DND-41 (cell line): Measurements from ENCODE around the gene MAD2L1BP.

Experiments
- ATAC-seq: fragments of 200-7000 bp; cut with Tn5 transposase; 3 replicates; pipeline ENCODE4 v1.9.1; 2021; ENCODE audit warnings: low read depth; ENCODE audit not compliant: insufficient read depth
- DNase-seq: peaks from one replicate; pipeline ENCODE4 v3.0.0-alpha.2; 2020
- H2AFZ ChIP-seq: 2 replicates; pipeline ENCODE4 v1.6.0; 2012; ENCODE audit warnings: low read depth, low read length
- H3K27ac ChIP-seq: 2 replicates; pipeline ENCODE4 v1.5.1; 2012; ENCODE audit warnings: low read length, inconsistent platforms
- H3K27me3 ChIP-seq: fragments of 200-600 bp; sonication (generic); 2 replicates; pipeline ENCODE4 v1.6.0; 2012; ENCODE audit warnings: low read length, mild to moderate bottlenecking, inconsistent platforms; ENCODE audit not compliant: insufficient read depth, poor library complexity
- H3K36me3 ChIP-seq: 2 replicates; pipeline ENCODE4 v1.5.1; 2012; ENCODE audit warnings: low read length, inconsistent platforms; ENCODE audit not compliant: insufficient read depth
- H3K4me1 ChIP-seq: 2 replicates; pipeline ENCODE4 v1.5.1; 2012; ENCODE audit warnings: mild to moderate bottlenecking, low read length; ENCODE audit not compliant: insufficient read depth
- H3K4me2 ChIP-seq: 2 replicates; pipeline ENCODE4 v1.6.0; 2012; ENCODE audit warnings: mild to moderate bottlenecking, moderate library complexity, low read length, inconsistent platforms; ENCODE audit not compliant: insufficient read depth
- H3K4me3 ChIP-seq, 2 experiments: fragments of 200-600 bp in 1 of 2; shearing (Covaris generic) in 1 of 2; 2 replicates each; pipeline ENCODE4 v1.5.1; 2012 to 2016; ENCODE audit warnings: inconsistent platforms in 2 of 2, low read length in 2 of 2, mild to moderate bottlenecking in 2 of 2, low read depth in 1 of 2, moderate library complexity in 1 of 2
- H3K79me2 ChIP-seq: 2 replicates; pipeline ENCODE4 v1.6.0; 2012; ENCODE audit warnings: low read length, inconsistent platforms; ENCODE audit not compliant: insufficient read depth
- H3K9ac ChIP-seq: 2 replicates; pipeline ENCODE4 v1.6.0; 2012; ENCODE audit warnings: low read depth, mild to moderate bottlenecking, inconsistent platforms, low read length, moderate library complexity
- H3K9me3 ChIP-seq: 2 replicates; pipeline ENCODE4 v1.5.1; 2012; ENCODE audit warnings: low read length, moderate library complexity, mild to moderate bottlenecking, inconsistent platforms; ENCODE audit not compliant: insufficient read depth, severe bottlenecking
- H4K20me1 ChIP-seq: 2 replicates; pipeline ENCODE4 v1.6.0; 2012; ENCODE audit warnings: low read length; ENCODE audit not compliant: insufficient read depth
- CTCF ChIP-seq: IDR thresholded peaks from 2 replicates; pipeline ENCODE4 v1.5.1; 2012; ENCODE audit warnings: borderline replicate concordance, low read length, moderate library complexity, mild to moderate bottlenecking; ENCODE audit not compliant: poor library complexity, severe bottlenecking; ENCODE audit errors: extremely low read depth
- EZH2 ChIP-seq: IDR thresholded peaks from 3 replicates; pipeline ENCODE4 v1.6.1; 2012; ENCODE audit warnings: borderline replicate concordance, low read depth, mild to moderate bottlenecking, moderate library complexity, low read length, inconsistent platforms; ENCODE audit not compliant: severe bottlenecking

The MAD2L1BP gene

GRCh38 chr6:43674291-43674690 is 38.7 kb downstream of the MAD2L1BP start:
- H3K4me2 ChIP-seq = no peak overlapping the region
- H2AFZ ChIP-seq = no peak overlapping the region
- ATAC-seq = no peak

GRCh38 chr6:43674921-43675320 is 39.3 kb downstream of the MAD2L1BP start:
- Histone ChIP-seq H3K4me1 (no peaks in the 10 kb centered on the region), H3K27ac (no peak overlapping the region), H3K9ac (no peak overlapping the region), H3K4me2 (no peak overlapping the region), H3K27me3 (no peaks in the 10 kb centered on the region), H4K20me1 (peaks cover 7% of the 10 kb centered on the region; the same call in 1 of the 2 replicates), H3K36me3 (peaks cover 88% of the 10 kb centered on the region), H3K4me3 (no peak overlapping the region), H3K79me2 (no peaks in the 10 kb centered on the region), H2AFZ (no peak overlapping the region), H3K9me3 (no peaks in the 10 kb centered on the region)
- DNase-seq (no peak), ATAC-seq (no peak)
- TF ChIP-seq EZH2 (no peak), CTCF (no peak)

More at GRCh38 chr6:43674291-43674690, 38.7 kb downstream of the MAD2L1BP start:
- Histone ChIP-seq H3K4me3 (no peak overlapping the region), H3K9ac (no peak overlapping the region), H3K27ac (no peak overlapping the region), H3K9me3 (no peaks in the 10 kb centered on the region), H3K4me1 (no peaks in the 10 kb centered on the region), H3K36me3 (peaks cover 82% of the 10 kb centered on the region), H3K27me3 (no peaks in the 10 kb centered on the region), H3K79me2 (no peaks in the 10 kb centered on the region), H4K20me1 (0 out of 2 replicates have a peak, but pooled peaks cover 3% of the 10 kb centered on the region)
- TF ChIP-seq EZH2 (no peak), CTCF (no peak)
- DNase-seq = no peak

GRCh38 chr6:43676962-43677606 is 41.4 kb downstream of the MAD2L1BP start:
- TF ChIP-seq EZH2 (no peak), CTCF (no peak)
- H3K4me1 ChIP-seq = no peaks in the 10 kb centered on the region
- H3K9me3 ChIP-seq = no peaks in the 10 kb centered on the region
- no peak for DNase-seq
- H3K4me3 ChIP-seq = no peak overlapping the region
- H3K9ac ChIP-seq = no peak overlapping the region
- no peak overlapping the region for H2AFZ ChIP-seq
- no peaks in the 10 kb centered on the region for H3K27me3 ChIP-seq
- H3K36me3 ChIP-seq = peaks cover 94% of the 10 kb centered on the region
- H4K20me1 ChIP-seq = peaks cover 24% of the 10 kb centered on the region; the same call in 1 of the 2 replicates
- H3K27ac ChIP-seq = no peak overlapping the region
- ATAC-seq = no peak
- H3K79me2 ChIP-seq = peaks cover 15% of the 10 kb centered on the region
- no peak overlapping the region for H3K4me2 ChIP-seq

- Histone ChIP-seq H3K27ac (no peak overlapping the region), H3K4me2 (no peak overlapping the region), H3K79me2 (peaks cover 22% of the 10 kb centered on the region), H3K27me3 (no peaks in the 10 kb centered on the region), H3K4me1 (no peaks in the 10 kb centered on the region), H3K4me3 (no peak overlapping the region), H3K36me3 (peaks cover 92% of the 10 kb centered on the region), H3K9me3 (no peaks in the 10 kb centered on the region), H4K20me1 (peaks cover 31% of the 10 kb centered on the region; the same call in 1 of the 2 replicates), H2AFZ (no peak overlapping the region), H3K9ac (no peak overlapping the region)
- TF ChIP-seq EZH2 (no peak), CTCF (no peak)
- ATAC-seq (no peak), DNase-seq (no peak)
Measured at GRCh38 chr6:43677759-43678158, 42.1 kb downstream of the MAD2L1BP start.
